NCI-H146 (cell line): Measurements from ENCODE around the gene RNF125.

Experiments
- DNase-seq: peaks from one replicate; lab custom pipeline; 2025; lab: John Stamatoyannopoulos, UW

Gene RNF125

GRCh38 chr18:32091325-32091723, 72.7 kb downstream of the RNF125 start:
- DNase-seq: peak; percentile 67

DNA sequence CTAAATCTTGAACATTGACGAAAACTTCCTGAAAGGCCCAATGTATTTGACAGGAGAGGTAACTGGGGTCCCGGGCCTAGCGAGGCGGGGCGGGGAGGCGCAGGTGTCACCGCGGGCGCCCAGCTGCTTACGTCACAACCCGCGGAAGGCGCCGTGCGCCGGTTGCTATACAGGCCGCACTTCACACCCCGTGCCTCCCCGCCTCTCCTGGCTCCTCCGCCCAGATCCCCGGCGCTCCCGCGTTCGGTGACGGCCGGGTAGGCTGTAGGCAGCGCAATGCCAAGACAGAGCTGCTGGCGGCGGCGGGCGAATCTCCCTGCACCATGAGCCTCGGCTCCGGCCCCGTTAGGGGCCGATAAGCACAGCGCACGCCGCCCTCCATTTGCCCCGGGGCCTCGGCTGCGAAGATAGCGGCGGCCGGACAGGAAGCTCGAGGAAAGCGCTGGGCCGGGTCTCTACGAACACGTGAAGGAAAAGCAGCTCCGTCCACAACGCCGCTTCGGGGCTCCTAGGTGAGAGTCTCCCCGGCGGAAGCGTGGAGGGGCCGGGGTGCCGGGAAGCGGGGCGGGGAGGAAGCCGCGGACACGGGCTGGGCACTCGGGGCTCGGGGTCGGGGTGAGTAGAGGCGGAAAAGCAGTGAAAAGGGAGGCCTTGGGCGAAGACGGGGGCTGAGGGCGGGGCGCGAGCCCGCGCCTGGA, 73.2 kb downstream of the RNF125 start, which contains the start of gene RNF138:
Gene RNF138, plus strand, starts transcription at position 151 of the 698 bp plus-strand sequence. CDS start 903 bp downstream, outside the sequence.
- DNase-seq: peak; percentile 97

GRCh38 chr18:32092422-32093101, 73.9 kb downstream of the RNF125 start:
- peak; percentile 100 for DNase-seq

- DNase-seq: peak; percentile 81
These were observed 74.5 kb downstream of the RNF125 start for GRCh38 chr18:32093102-32093511.

DNA sequence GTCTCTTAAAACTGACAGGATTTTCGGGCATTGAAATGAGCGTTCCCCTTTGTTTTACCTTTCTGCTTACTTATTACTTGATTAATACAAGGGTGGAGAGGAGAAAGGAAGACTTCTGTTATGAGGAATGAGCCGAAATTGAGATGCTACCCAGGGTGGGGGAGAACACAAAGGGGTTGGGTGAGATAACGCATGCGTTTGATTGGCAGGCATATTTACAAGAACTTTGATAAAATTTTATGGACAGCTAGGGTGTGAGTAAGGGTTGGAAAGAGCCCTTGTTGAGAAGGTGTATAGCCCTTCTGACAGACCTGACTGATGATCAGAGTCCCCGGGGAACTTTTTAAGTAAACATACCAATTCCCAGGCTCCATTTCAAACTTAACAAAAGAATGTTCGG, 74.9 kb downstream of the RNF125 start:
- peak; percentile 43 for DNase-seq

DNA sequence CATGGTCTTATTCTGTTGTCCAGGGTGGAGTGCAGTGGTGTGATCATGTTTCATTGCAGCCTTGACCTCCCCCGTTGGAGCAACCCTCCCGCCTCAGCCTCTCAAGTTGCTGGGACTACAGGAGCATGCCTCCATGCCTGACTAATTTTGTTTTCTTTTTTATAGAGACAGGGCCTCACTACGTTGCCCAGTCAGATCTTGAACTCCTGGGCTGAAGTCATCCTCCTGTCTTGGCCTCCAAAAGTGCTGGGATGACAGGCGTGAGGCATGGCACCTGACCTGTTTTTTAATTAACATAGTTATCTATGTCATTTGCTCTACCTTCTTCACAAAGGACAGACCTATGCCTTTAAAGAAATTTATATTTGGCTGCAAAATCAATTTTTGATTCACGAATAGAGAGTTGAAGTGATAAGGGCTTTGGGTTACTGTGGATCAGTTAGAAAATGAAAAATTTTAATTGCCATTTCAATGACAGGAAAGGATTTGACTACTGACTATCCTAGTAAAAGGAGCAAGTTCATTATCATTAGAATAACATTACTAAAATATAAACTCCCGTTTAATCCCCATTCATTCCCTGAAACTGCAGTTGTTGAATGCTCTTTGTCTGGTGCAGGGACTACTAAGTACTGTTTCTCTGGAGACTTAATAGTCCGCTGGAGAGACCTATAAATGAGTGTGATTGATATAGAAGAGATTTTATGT, 76.7 kb downstream of the RNF125 start:
- no peak for DNase-seq

GRCh38 chr18:32095900-32096229, 77.2 kb downstream of the RNF125 start:
- no peak for DNase-seq

DNA sequence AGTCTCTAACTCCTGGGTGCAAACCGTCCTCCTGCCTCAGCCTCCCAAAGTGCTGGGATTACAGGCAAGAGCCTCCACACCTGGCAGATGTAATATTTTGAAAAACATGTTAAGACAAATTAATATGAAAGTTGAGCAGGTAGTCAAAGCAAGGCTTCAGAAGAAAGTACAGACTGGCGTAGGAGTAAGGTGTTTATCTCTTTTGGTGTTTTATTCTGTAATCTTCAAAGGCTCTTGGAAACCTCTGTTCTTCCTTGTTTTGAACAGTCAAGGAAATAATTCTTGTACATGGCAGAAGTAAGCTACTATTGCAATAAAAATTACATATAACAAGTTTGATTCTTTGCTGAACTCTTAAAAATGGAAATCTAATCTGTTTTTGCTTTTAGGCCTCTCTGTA, 78.3 kb downstream of the RNF125 start:
- DNase-seq: no peak

DNA sequence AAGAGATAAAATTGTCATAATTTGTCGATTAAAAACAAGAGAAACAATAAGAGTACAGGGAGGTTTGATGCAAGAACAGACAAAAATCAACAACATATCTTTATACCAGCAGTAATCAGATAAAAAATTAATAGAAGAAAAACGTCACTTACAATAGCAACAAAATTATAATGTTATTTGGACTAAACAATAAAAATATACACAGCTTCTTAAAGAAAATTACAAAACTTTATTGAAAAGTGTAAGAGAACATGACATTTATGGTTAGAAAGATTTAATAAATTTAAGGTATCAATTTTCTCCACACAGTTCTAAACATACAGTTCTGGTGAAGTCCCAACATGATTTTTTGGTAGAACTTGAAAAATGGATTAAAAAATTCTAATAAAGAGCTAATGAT, 85.9 kb downstream of the RNF125 start:
- DNase-seq: no peak

GRCh38 chr18:32110005-32110404, 91.4 kb downstream of the RNF125 start:
- no peak for DNase-seq

DNA sequence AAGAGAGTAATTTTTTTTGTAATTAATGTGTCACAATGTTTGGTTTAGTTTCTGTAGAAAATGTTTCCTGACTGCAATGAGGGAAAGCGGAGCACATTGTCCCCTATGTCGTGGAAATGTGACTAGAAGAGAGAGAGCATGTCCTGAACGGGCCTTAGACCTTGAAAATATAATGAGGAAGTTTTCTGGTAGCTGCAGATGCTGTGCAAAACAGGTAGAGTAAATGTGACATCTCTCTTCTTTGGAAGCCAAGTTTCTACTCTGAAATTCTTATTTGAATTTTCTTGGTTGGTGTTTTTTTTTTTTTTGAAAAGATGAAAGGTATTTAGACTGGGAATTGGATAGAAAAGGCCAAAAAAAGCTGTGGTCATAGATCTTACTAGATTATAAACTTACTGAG, 93.1 kb downstream of the RNF125 start:
- no peak for DNase-seq

- DNase-seq: no peak
These were observed 94.2 kb downstream of the RNF125 start for GRCh38 chr18:32112826-32113225.

- DNase-seq: no peak
These were observed 95.8 kb downstream of the RNF125 start for GRCh38 chr18:32114293-32114942.

- peak; percentile 34 for DNase-seq
These were observed 103.4 kb downstream of the RNF125 start for GRCh38 chr18:32122039-32122438.
